SK-N-SH (cell line): ENCODE data around the gene HEBP2. TPM values are rescaled to one million over a fixed set of nuclear protein-coding genes. Genes with fewer than 3 reads are reported as not detected.

ENCODE experiments used
- CTCF ChIA-PET: fragments of 300-600, 350-600 bp; formaldehyde crosslinking; extraction: SDS; loops from one replicate; lab custom pipeline; 2021; lab: Yijun Ruan, JAX
- POLR2A ChIA-PET: fragments of 350-600 bp; sonication (Branson Sonifier 250); formaldehyde crosslinking; extraction: SDS; loops from one replicate; lab custom pipeline; 2020; ENCODE audit warnings: antibody characterized with exemption, inconsistent platforms; lab: Yijun Ruan, JAX
- DNase-seq: peaks from one replicate; pipeline ENCODE4 v3.0.0; 2012
- H2AFZ ChIP-seq: fragments of 200-600 bp; sonication (generic); 2 replicates; pipeline ENCODE4 v1.8.1; 2016; ENCODE audit warnings: antibody characterized with exemption, mild to moderate bottlenecking, low read depth
- H3F3A ChIP-seq: fragments of 200-600 bp; sonication (generic); replicated peaks from 2 replicates; pipeline ENCODE3; 2016; ENCODE audit warnings: antibody characterized with exemption, mild to moderate bottlenecking; ENCODE audit not compliant: insufficient read depth
- H3K27ac ChIP-seq, 2 experiments: fragments of 200-500 bp in 1 of 2; fragments of 200-600 bp in 1 of 2; sonication (Bioruptor generic) in 1 of 2; sonication (generic), shearing (Covaris generic) in 1 of 2; 2 replicates each; pipeline versions ENCODE4 v1.5.1 to v1.6.1; 2014 to 2016; ENCODE audit warnings: low read depth in 2 of 2, inconsistent platforms in 1 of 2, low read length in 1 of 2, mild to moderate bottlenecking in 1 of 2, mixed read lengths in 1 of 2
- H3K27me3 ChIP-seq: fragments of 200-600 bp; sonication (generic), shearing (Covaris generic); 2 replicates; pipeline ENCODE4 v1.6.1; 2016; ENCODE audit warnings: mixed run types; ENCODE audit not compliant: insufficient read depth
- H3K36me3 ChIP-seq, 2 experiments: fragments of 200-500 bp in 1 of 2; fragments of 200-600 bp in 1 of 2; sonication (Bioruptor generic) in 1 of 2; sonication (generic) in 1 of 2; replicated peaks in 1 of 2; 2 replicates each; pipeline versions ENCODE3 to v1.5.1; 2014 to 2016; ENCODE audit warnings: low read length in 1 of 2, mild to moderate bottlenecking in 1 of 2; ENCODE audit not compliant: insufficient read depth in 2 of 2, control insufficient read depth in 1 of 2
- H3K4me1 ChIP-seq, 2 experiments: fragments of 200-500 bp in 1 of 2; fragments of 200-600 bp in 1 of 2; sonication (Bioruptor generic) in 1 of 2; sonication (generic), shearing (Covaris generic) in 1 of 2; 2 replicates each; pipeline versions ENCODE4 v1.5.1 to v1.6.1; 2014 to 2016; ENCODE audit warnings: low read depth in 1 of 2, low read length in 1 of 2, mixed run types in 1 of 2; ENCODE audit not compliant: insufficient read depth in 2 of 2, control insufficient read depth in 1 of 2
- H3K4me2 ChIP-seq: fragments of 200-600 bp; sonication (generic), shearing (Covaris generic); 2 replicates; pipeline ENCODE4 v1.6.1; 2017; ENCODE audit warnings: mixed run types
- H3K4me3 ChIP-seq, 2 experiments: fragments of 200-500 bp in 1 of 2; fragments of 200-600 bp in 1 of 2; sonication (Bioruptor generic) in 1 of 2; sonication (generic), shearing (Covaris generic) in 1 of 2; 2 replicates each; pipeline versions ENCODE4 v1.5.1 to v1.8.1; 2014 to 2016; ENCODE audit warnings: low read depth in 2 of 2, inconsistent platforms in 1 of 2, low read length in 1 of 2, mild to moderate bottlenecking in 1 of 2, mixed read lengths in 1 of 2, moderate library complexity in 1 of 2
- H3K79me2 ChIP-seq: fragments of 200-600 bp; sonication (generic); 2 replicates; pipeline ENCODE4 v1.8.1; 2017; ENCODE audit warnings: mild to moderate bottlenecking; ENCODE audit not compliant: insufficient read depth
- H3K9ac ChIP-seq: fragments of 200-600 bp; sonication (generic); 2 replicates; pipeline ENCODE4 v1.6.1; 2017; ENCODE audit warnings: mixed run types
- H3K9me2 ChIP-seq: fragments of 200-600 bp; sonication (generic); 2 replicates; pipeline ENCODE4 v1.6.1; 2017; ENCODE audit warnings: mixed run types
- H3K9me3 ChIP-seq: fragments of 200-600 bp; sonication (generic); 2 replicates; pipeline ENCODE4 v1.6.1; 2017; ENCODE audit warnings: mixed run types, mild to moderate bottlenecking, moderate library complexity
- H4K20me1 ChIP-seq: fragments of 200-600 bp; sonication (generic); 2 replicates; pipeline ENCODE4 v1.6.1; 2017; ENCODE audit warnings: mild to moderate bottlenecking, mixed run types; ENCODE audit not compliant: insufficient read depth
- ELF1 ChIP-seq: IDR thresholded peaks from 2 replicates; pipeline ENCODE4 v1.4.0; 2012
- EP300 ChIP-seq, 2 experiments: IDR thresholded peaks; 2 replicates each; pipeline versions ENCODE4 v1.4.0 to v1.6.1; 2012; ENCODE audit warnings: borderline replicate concordance in 1 of 2, low read depth in 1 of 2, low read length in 1 of 2
- FOSL2 ChIP-seq: IDR thresholded peaks from 2 replicates; pipeline ENCODE4 v1.4.0; 2012; ENCODE audit warnings: low read depth, mild to moderate bottlenecking, moderate library complexity, borderline replicate concordance
- FOXJ3 ChIP-seq: sonication (generic); formaldehyde crosslinking; IDR thresholded peaks from 2 replicates; pipeline ENCODE4 v1.5.1; 2020; ENCODE audit warnings: mild to moderate bottlenecking, missing genetic modification reagents
- GABPA ChIP-seq: IDR thresholded peaks from 2 replicates; pipeline ENCODE4 v1.4.0; 2012; ENCODE audit warnings: low read depth, mild to moderate bottlenecking
- GATA2 ChIP-seq: sonication (generic); formaldehyde crosslinking; IDR thresholded peaks from 2 replicates; pipeline ENCODE4 v1.5.0; 2020; ENCODE audit warnings: mild to moderate bottlenecking, missing genetic modification reagents
- JUND ChIP-seq: IDR thresholded peaks from 2 replicates; pipeline ENCODE4 v1.4.0; 2012
- RAD21 ChIP-seq: IDR thresholded peaks from 2 replicates; pipeline ENCODE4 v1.6.1; 2012; ENCODE audit warnings: mild to moderate bottlenecking, low read length
- REST ChIP-seq: IDR thresholded peaks from 2 replicates; pipeline ENCODE4 v1.6.1; 2012; ENCODE audit warnings: mild to moderate bottlenecking, low read depth, low read length, moderate library complexity
- TCF12 ChIP-seq: IDR thresholded peaks from 2 replicates; pipeline ENCODE4 v1.4.0; 2012
- YY1 ChIP-seq: IDR thresholded peaks from 2 replicates; pipeline ENCODE4 v1.4.0; 2012; ENCODE audit warnings: low read depth, mild to moderate bottlenecking
- WGBS: methylation state at CpG from one replicate; pipeline ENCODE4 v1.1.6; 2017; ENCODE audit warnings: low lambda C conversion rate; 5-methylcytosine and 5-hydroxymethylcytosine counted together
- polyA plus RNA-seq, 3 experiments: library from polyadenylated mRNA; depleted of rRNA; stranded (reverse); fragments of >200 nt; gene quantifications; 2 replicates each; pipeline ENCODE4 v1.2.3, GENCODE V29; 2012
- TF ChIP-seq, protein P1 (sequence below): IDR thresholded peaks from 2 replicates; pipeline ENCODE4 v1.4.0; 2012; ENCODE audit warnings: low read depth, borderline replicate concordance
- TF ChIP-seq, protein P2 (sequence below): fragments of 150-350 bp; IDR thresholded peaks from 2 replicates; pipeline ENCODE4 v1.6.1; 2017; ENCODE audit warnings: antibody characterized with exemption, low read length, low read depth, borderline replicate concordance

Gene HEBP2
- polyA plus RNA-seq, 1 of the 3 experiments (the other 2 are of a cell fraction), result 7.6 TPM

- no peak overlapping the region for H3K4me2 ChIP-seq
- H2AFZ ChIP-seq, result no peak overlapping the region
- H3K27me3 ChIP-seq, result no peaks in the 10 kb centered on the region
- H4K20me1 ChIP-seq, result no peaks in the 10 kb centered on the region
- H3K4me1 ChIP-seq, result peaks cover 0 to 3% of the 10 kb centered on the region in 2 experiments; a peak in 1 of 4 replicates
- no peaks in the 10 kb centered on the region for H3K36me3 ChIP-seq
- no peaks in the 10 kb centered on the region for H3F3A ChIP-seq
- H3K9me3 ChIP-seq, result no peaks in the 10 kb centered on the region
- no peak overlapping the region for H3K27ac ChIP-seq
- no peaks in the 10 kb centered on the region for H3K9me2 ChIP-seq
- ChIA-PET POLR2A (no interaction called here), CTCF (interaction anchor here (1.2 kb wide), 1 partner anchor 258 kb away, joined by 3 read pairs; no protein-coding TSS in a partner anchor)
- no peaks in the 10 kb centered on the region for H3K79me2 ChIP-seq
- no peak for DNase-seq
- H3K9ac ChIP-seq, result no peak overlapping the region
- TF ChIP-seq GABPA (no peak), YY1 (no peak), FOXJ3 (CRISPR knock-in tag) (no peak)
- TF ChIP-seq, protein P1, sequence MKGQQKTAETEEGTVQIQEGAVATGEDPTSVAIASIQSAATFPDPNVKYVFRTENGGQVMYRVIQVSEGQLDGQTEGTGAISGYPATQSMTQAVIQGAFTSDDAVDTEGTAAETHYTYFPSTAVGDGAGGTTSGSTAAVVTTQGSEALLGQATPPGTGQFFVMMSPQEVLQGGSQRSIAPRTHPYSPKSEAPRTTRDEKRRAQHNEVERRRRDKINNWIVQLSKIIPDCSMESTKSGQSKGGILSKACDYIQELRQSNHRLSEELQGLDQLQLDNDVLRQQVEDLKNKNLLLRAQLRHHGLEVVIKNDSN, result no peak
- TF ChIP-seq, all 33 proteins: peak for 0
- H3K4me3 ChIP-seq, result no peak overlapping the region
Measured at GRCh38 chr6:138374230-138374629, 29.8 kb upstream of the HEBP2 start.

DNA sequence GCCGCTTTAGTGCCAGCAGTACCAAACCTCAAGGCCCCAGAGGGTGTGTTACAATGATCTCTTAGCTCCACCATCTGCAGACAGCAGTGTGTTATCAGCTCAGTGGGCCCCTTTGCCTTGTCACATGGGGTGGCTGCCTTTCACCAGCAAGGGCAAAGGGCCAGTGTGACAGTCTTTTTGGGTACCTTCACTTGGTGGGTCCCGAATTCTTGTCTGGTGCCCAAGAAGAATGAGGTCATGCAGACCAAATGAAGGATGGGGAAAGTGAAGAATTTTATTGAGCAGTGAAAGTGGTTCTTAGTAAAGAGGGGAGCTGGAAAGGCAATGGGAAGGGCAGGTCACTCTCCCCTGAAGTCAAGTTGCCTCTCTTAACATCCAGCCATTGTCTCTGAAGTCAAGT, 29.2 kb upstream of the HEBP2 start:
- Histone ChIP-seq H3F3A (no peaks in the 10 kb centered on the region), H3K4me1 (peaks cover 0 to 3% of the 10 kb centered on the region in 2 experiments; a peak in 1 of 4 replicates), H4K20me1 (no peaks in the 10 kb centered on the region), H3K4me2 (no peak overlapping the region), H2AFZ (no peak overlapping the region), H3K27ac (no peak overlapping the region), H3K9ac (no peak overlapping the region), H3K79me2 (no peaks in the 10 kb centered on the region), H3K36me3 (no peaks in the 10 kb centered on the region), H3K27me3 (no peaks in the 10 kb centered on the region), H3K9me2 (no peaks in the 10 kb centered on the region), H3K9me3 (no peaks in the 10 kb centered on the region), H3K4me3 (no peak overlapping the region)
- no peak for TF ChIP-seq TCF12
- TF ChIP-seq, protein P1, result no peak
- no peak for TF ChIP-seq ELF1
- TF ChIP-seq EP300 (IDR thresholded peaks at IDR 0.05; ENCODE audit: borderline replicate concordance in 1 of 2, low read depth in 1 of 2, low read length in 1 of 2), result no peak
- TF ChIP-seq, protein P2, sequence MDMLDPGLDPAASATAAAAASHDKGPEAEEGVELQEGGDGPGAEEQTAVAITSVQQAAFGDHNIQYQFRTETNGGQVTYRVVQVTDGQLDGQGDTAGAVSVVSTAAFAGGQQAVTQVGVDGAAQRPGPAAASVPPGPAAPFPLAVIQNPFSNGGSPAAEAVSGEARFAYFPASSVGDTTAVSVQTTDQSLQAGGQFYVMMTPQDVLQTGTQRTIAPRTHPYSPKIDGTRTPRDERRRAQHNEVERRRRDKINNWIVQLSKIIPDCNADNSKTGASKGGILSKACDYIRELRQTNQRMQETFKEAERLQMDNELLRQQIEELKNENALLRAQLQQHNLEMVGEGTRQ, result no peak
- no peak for TF ChIP-seq GATA2 (CRISPR knock-in tag)
- TF ChIP-seq RAD21, result no peak
- TF ChIP-seq JUND, result no peak
- TF ChIP-seq FOSL2, result no peak
- TF ChIP-seq GABPA, result no peak
- TF ChIP-seq REST, result no peak
- whole genome bisulfite sequencing, result 34% methylated on average over 2 of the region's 2 CpGs
- POLR2A ChIA-PET, result no interaction called here
- CTCF ChIA-PET, result interaction anchor here (1.2 kb wide), 1 partner anchor 259 kb away, joined by 3 read pairs; no protein-coding TSS in a partner anchor
- DNase-seq, result no peak
